GM18861 (cell line): ENCODE measurements around the gene CCL2.
"Not testable (repeated sequence)": the region's sequence is repeated elsewhere in the genome, so short reads cannot be mapped to it uniquely, and the experiment has no call there.

Source experiments
- ATAC-seq: cut with Tn5 transposase; IDR thresholded peaks from one replicate; pipeline ENCODE4 v1.9.1; 2021; ENCODE audit not compliant: unreplicated experiment

CCL2 gene

DNA sequence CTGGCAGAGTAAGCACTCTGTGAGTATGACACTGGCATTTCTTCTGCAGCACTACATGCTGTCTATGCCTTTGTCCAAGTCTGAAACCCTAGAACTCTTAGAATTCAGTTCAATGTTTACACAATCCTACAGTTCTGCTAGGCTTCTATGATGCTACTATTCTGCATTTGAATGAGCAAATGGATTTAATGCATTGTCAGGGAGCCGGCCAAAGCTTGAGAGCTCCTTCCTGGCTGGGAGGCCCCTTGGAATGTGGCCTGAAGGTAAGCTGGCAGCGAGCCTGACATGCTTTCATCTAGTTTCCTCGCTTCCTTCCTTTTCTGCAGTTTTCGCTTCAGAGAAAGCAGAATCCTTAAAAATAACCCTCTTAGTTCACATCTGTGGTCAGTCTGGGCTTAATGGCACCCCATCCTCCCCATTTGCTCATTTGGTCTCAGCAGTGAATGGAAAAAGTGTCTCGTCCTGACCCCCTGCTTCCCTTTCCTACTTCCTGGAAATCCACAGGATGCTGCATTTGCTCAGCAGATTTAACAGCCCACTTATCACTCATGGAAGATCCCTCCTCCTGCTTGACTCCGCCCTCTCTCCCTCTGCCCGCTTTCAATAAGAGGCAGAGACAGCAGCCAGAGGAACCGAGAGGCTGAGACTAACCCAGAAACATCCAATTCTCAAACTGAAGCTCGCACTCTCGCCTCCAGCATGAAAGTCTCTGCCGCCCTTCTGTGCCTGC is at the start of gene CCL2:
Gene CCL2, plus strand, starts transcription at position 635 of the 730 bp plus-strand sequence. Its CDS starts 65 bp downstream, at position 700.
- ATAC-seq = no peak

- ATAC-seq = no peak
These were observed 49.7 kb upstream of the CCL2 start for GRCh38 chr17:34205401-34205800.

- no peak for ATAC-seq
These were observed 48.5 kb upstream of the CCL2 start for GRCh38 chr17:34206569-34206968.

- ATAC-seq = no peak
These were observed 47.5 kb upstream of the CCL2 start for GRCh38 chr17:34207572-34207971.

GRCh38 chr17:34218748-34219147 is 36.3 kb upstream of the CCL2 start:
- no peak for ATAC-seq

GRCh38 chr17:34219405-34219804 is 35.7 kb upstream of the CCL2 start:
- no peak for ATAC-seq

- ATAC-seq = no peak
These were observed 34.9 kb upstream of the CCL2 start for GRCh38 chr17:34220045-34220751.

DNA sequence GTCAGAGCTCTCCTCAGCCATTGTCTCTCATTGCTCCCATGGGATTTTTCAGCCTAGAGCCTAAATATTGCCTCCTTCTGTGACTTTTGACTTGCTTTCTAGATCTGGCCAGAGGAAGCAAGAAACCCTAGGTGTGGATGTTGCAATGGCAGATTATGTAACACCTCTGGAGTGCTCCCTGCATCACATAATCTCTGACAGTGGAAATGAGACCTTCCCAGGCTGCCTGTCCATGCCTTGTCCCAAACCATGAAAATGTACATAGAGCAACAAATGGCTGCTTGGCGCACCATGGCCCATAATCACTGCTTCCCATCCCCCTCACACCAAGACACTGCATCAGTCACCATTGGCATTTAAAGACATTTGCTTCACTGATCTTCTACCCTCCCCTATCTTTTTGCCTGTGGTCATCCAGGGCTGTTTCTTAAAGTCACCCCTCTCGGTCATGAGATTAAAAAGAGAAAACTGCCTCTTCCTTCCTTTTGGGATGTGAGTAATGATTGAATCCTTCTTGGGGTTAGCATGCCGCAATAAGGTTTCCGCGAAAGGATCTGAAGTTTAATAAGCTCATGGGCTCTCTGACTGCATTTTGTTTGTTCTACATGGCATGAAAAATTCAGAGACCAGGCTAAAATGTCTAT is 34.2 kb upstream of the CCL2 start:
- ATAC-seq = no peak

DNA sequence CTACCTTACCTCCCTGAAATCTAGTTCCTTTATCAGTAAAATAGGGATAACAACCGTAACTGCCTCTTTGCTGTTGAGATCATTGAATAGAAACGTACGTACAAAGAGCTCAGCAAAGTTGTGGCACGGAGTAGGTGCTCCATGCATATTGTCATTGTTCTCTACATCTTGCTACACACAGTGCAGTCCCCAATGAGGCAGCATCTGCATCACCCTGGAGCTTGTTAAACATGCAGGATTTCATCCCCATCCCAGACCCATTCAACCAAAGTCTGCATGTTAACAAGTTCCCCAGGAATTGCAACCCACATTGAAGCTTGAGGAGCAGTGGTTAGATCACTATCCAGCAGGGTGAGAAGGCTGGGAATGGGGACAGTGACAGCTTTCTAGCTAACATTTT is 33.7 kb upstream of the CCL2 start:
- no peak for ATAC-seq

GRCh38 chr17:34222722-34223497 is 32.2 kb upstream of the CCL2 start:
- ATAC-seq = no peak

- no peak for ATAC-seq
These were observed 30.0 kb upstream of the CCL2 start for GRCh38 chr17:34225046-34225445.

DNA sequence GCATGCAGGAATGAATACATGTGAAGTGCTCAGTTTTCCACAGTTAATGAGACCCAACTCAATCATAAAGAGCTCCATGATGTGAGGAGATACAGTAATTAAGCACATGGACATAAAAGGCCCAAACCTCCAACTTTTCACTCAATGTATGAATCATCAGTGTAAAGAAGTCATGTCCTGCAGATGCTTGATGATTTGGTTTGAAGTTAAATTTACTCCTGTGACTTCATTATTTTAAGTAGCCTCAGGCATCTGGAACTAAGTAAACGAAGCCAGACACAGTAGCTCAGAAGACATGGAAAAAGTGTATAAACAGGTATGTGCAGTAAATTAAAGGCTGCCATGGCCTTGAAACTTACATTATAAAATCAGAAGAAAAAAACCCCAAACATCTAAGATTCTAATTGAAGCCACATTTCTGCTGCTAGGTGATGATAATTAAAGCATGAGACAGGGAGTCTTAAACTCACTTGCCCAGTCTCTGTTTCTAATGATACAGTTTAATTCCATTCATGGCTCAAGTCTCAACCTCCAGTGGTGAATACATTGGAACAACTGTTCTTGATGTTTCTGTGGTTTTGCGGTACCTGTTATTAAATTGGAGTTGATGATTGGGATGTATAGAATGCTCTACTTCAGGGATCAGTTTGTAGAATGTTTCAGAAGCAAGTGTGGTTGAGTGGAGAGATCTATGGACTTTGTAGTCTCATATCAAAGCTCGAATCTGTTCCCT is 28.9 kb upstream of the CCL2 start:
- no peak for ATAC-seq

DNA sequence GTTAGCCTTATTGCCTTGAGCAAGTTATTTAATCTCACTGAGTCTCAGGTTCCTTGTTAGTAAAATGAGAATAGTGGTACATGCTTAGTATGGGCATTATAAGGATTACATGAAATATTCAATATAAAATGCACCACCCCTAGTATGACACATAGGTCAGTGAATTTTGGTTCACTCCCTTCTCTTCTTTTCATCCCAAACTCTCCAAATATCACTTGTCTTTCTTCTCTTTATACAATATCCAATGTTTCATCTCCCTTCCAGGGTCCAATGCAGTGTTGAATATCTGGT is 28.4 kb upstream of the CCL2 start:
- ATAC-seq = no peak

DNA sequence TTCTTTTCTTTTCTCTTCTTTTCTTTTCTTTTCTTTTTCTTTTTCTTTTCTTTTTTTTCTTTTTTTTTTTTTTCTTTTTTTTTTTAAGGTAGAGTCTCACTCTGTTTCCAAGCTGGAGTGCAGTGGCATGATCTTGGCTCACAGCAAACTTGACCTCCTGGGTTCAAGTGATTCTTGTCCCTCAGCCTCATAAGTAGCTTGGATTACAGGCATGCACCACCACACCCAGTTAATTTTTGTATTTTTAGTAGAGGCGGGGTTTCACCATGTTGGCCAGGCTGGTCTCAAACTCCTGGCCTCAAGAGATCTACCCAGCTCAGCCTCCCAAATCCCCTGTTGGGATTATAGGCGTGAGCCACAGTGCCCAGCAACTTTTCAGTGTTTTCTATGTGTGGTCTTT is 27.8 kb upstream of the CCL2 start:
- ATAC-seq = not testable (repeated sequence)

GRCh38 chr17:34227707-34228106 is 27.4 kb upstream of the CCL2 start:
- ATAC-seq = no peak

DNA sequence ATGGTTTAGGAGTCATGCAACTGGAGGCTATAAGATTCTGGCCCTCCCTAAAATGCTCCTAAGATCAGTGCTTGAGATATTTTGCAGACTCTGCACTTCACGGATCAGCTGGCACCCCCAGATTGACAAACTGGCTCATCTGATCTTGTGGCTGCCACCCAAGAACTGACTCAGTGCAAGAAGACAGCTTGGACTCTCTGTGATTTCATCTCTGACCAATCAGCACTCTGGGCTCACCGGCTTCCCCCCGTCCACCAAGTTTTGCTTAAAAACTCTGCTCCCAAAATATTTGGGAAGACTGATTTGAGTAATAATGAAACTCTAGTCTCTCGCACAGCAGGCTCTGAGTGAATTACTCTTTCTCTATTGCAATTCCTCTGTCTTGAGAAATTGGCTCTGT is 26.3 kb upstream of the CCL2 start:
- no peak for ATAC-seq

- ATAC-seq = no peak
These were observed 24.7 kb upstream of the CCL2 start for GRCh38 chr17:34230342-34230741.

DNA sequence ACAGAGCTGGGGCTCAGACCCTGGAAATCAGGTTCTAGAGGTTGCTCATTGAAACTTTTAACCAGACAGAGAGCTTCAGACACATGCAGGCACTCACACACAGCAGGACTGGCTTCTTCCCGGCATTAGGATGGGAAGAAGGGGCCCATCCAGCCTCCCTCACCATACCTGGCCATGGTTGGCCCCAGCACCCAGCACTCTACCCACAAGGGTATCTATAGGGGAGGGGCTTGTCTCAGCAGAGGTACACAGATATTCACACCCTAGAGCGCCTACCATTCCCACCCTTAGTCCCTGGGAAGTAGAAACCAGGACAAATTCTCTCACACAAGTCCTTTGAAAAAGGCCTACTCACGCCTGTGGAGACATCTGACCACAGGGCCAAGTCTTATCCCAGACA is 20.5 kb upstream of the CCL2 start:
- ATAC-seq = no peak

DNA sequence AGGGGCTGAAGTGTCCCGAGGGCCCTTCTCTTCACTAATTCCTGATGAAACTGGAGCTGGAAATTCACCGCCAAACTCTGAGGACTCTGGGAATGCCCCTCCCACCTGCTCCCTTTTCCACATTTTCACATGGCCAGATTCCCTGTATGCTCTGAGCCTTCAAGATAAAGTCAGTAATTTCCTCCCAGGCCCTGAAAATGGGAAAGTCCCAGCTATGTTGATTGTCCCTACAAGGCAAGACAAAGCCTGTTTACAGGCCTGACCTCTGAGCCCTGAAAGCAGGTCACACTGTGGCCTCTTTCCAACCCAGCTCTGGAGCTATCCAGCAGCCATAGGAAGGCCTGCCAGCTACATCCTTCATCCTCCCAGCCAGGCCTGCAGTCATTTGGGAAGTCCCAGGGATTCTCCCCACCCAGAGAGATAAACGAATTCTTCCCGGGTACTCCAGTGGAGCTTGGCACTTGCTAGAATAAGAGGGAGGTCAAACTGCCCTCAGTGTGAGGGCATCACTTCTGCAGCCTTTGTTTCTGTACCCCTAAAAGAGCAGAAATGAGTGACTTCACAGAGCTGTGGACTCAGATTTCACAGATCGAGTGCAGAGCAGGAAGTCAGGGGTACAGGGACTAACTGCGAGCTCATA is 19.6 kb upstream of the CCL2 start:
- no peak for ATAC-seq

DNA sequence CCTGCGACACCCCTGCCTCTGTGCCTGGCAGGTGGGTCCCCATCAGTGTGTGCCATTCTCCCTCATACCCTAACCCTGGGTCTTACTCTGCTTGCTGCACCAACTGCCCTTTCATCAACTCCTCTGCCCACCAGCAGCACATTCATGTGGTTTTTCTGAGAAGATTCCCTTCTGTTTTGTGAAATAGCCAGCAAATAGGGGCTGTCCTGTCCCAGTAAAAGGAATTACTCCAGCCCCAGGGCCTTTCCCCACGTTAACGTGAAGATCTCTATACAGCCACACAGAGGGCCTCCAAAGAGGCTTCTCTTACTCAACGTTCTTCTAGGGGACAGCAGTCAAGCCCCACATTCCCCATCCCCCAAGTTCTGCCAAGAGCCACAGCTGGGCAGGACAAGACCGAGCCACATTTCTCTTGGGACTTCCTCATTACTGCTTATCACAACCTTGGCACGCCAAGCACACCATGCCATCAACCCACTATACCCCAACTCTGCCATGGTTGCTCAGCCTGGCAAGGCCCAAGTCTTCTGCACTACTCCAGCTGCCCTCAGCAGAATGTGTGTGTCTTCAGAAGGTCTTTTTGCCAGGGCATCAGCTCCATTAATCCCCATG is 18.7 kb upstream of the CCL2 start:
- ATAC-seq = no peak
